GM21786 (cell line): Measurements from ENCODE around the gene GPC3.
"Not testable (repeated sequence)": the region's sequence is repeated elsewhere in the genome, so short reads cannot be mapped to it uniquely, and the experiment has no call there.

Experiments
- ATAC-seq: cut with Tn5 transposase; IDR thresholded peaks from one replicate; pipeline ENCODE4 v1.9.1; 2021; ENCODE audit not compliant: unreplicated experiment

Gene GPC3

DNA sequence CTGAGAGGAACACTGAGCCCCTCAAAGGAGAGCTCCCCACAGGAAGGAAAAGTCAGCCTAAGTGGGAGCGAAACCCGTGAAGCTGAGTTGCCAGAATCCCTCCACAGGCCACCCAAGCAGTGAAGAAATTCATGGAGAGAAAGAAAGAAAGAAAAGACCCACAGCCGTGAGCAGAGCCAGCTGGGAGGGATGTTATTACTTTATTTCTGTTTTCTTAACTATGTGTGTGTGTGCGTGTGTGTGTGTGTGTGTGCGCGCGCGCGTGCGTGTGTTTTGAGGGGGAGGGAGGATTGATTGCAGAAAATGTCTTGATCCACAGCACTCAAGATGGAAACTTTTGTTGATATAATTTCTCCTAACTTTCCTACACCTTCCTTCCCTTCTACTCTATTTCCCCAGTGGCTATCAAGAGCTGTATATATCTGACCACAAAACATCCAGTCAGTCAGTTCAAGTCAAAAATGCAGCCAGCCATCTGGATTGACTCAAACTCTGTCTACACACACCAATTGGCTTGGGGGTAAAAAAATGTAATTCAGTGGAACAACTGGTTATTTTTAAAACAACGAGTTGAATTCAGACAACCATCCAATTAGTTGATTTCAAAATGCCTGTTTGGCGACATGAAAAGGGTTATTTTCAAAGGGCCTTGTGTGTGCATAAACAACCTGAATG is 13.8 kb upstream of the GPC3 start:
- no peak for ATAC-seq

GRCh38 chrX:133995759-133996158 is 10.4 kb upstream of the GPC3 start:
- ATAC-seq: no peak

- no peak for ATAC-seq
Measured at GRCh38 chrX:133994576-133994975, 9.2 kb upstream of the GPC3 start.

DNA sequence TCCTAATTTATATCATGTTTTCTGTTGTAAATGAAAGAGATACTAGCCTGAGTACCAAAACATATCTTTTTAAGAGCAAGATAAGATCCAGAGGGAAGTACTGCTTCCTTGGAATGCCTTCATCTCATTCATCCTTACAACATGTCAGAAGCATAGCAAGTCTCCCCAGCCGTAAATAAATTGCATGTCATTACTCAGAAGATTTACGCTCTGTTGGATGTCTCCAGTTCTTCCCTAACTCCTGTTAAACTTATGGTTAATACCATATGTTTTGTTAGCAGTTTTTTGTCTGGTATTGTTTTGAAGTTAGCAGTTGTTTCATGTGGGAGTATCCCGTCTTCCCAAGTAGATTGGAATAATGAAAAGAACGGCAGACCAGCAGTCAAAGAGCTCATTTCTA is 7.5 kb upstream of the GPC3 start:
- no peak for ATAC-seq

- ATAC-seq: no peak
Measured at GRCh38 chrX:133991814-133992213, 6.4 kb upstream of the GPC3 start.

- ATAC-seq: not testable (repeated sequence)
Measured at GRCh38 chrX:133991057-133991456, 5.7 kb upstream of the GPC3 start.

- no peak for ATAC-seq
Measured at GRCh38 chrX:133989993-133990392, 4.6 kb upstream of the GPC3 start.

GRCh38 chrX:133989490-133989889 is 4.1 kb upstream of the GPC3 start:
- ATAC-seq: no peak

DNA sequence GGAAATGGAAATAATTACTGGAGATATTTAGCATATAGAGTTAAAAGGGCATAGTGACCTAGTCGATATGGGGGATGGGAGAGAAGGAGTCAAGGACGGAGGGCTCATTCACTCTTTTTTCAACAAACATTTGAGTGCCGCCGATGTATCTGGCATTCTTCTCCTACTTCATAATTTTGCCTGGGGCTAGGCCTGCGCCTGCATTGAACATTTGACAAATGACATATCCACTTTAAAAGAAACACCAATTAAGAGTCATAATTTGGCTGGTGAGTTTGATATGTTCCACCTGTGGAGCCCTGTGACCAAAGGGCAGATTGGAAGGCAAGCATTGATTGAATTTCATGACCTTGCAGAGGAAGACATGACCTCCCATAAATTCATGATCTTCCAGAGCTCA is 2.6 kb upstream of the GPC3 start:
- no peak for ATAC-seq

DNA sequence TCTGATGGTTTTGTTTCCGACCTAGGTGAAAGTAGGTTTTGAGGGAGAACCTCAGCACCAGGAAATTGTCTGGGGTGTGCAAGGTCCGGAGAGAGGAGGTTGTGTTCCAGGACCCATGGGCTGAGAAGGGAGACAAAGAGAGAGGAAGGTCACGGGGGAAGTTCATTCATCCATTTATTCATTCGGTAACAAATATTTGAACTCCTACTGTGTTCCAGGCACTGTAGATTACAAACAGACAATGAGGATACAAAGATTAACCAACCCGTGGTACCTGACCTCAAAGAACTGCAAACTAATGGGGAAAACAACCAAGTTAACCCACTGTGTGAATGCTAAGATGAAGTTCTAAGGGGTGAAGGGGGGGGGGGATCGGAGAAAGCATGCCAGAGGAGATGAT is 1.8 kb upstream of the GPC3 start:
- ATAC-seq: no peak

DNA sequence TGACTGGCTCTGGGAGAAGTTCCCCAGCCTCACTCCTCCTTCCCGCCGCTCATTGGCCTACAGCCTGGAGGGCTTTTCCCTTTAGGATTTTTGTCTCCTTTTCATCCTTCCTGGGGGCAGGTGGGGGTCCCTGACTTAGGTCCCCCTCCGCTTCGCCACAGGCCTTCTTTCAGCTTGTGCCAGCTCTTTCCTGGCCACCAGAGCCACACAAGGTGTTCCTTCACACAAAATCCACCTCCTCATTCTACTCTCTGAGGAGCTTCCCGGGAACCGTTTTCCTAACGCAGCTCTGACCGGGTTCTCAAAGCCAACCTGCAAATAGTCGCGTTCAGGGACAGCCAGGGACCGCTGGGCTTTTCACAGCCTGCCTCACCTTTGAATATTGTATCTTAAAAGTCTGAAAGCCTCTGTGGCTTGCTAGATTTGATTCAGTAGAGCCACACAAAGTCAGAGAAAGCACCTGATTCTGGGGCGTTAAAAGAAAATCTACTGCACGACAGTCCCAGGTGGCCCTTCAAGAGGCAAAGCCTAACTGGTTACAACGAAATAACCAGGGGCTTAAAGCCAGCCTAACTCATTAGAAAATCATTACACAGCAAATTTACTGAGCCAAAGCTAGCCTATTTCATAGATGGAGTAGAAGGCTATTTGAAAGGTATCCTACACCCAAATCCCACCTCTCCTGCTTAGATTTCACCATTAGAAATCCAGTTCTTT is 731 bp upstream of the GPC3 start:
- ATAC-seq: no peak

DNA sequence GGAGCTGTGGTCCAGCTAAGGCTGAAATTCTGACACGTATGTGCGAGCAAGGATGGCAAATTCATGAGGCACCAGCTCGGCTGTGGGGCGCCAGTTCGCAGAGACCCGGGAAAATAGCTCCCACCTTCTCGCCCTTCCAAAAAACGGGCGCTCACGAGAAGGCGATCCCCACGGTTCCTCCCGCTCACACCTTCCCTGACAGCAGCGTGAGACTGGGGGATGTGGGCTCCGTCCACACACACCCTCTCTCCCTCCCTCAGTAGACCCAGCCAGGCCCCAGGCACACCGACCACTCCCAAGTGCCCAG is 584 bp downstream of the GPC3 start:
- no peak for ATAC-seq

DNA sequence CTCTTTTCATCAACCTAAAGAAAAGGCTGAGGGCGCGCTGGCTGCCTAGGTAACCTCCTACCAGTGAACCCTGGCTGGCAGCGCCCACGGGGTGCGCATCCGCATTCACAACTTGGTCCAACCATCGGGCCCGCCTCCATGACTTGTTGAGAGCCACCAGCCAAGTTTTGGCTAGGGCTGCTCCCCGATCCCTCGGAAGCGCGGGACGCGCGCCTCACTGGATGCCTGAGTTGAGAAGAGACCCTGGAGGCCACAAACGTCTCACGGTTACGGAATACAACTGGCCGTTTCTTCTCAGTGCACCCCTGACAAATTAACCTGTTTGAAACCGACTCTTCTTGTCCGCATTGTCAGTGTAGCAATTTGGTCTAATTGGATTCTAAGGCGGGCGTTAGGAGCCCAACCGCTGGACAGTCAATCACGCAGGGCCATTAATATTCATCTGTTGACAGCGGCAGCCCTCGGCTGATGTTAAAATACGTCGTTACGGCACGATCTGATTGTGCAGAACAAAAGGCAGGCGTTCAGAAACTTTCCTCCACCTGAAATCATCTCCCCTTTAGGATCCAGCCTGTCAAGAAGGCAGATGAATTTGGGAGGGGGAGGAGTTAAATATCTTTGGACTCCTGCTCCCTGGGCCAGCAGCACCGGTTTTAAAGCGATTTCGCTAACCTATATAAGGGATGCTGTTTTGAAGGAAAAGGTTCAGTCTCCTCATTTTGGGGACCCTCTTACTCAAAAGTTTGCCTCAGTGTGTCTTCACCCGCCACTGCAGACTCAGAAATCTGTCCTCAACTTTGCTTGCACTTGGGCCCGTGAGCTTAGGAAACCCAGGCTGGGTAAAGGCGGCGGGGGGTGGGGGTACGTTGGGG is 1.2 kb downstream of the GPC3 start:
- ATAC-seq: no peak

- ATAC-seq: no peak
Measured at GRCh38 chrX:133983256-133983973, 2.0 kb downstream of the GPC3 start.

DNA sequence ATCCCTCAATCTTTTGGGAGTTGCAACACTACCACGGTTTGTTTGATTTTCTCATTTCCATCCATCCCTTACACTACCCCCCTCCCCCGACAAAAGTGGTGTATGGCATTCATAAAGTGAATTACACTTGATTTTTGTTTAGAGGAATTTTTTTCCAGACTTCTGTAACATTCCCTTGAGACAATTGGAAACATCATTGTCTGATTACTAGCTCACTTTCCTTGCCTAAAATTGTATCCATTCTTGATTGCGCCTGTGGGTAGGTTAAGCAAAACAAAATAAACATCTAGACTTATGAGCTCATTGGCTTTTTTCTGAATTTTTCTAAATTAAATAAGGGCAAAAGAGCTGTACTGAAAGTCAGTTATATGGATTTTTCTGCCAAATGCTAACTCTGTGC is 3.5 kb downstream of the GPC3 start:
- ATAC-seq: no peak

DNA sequence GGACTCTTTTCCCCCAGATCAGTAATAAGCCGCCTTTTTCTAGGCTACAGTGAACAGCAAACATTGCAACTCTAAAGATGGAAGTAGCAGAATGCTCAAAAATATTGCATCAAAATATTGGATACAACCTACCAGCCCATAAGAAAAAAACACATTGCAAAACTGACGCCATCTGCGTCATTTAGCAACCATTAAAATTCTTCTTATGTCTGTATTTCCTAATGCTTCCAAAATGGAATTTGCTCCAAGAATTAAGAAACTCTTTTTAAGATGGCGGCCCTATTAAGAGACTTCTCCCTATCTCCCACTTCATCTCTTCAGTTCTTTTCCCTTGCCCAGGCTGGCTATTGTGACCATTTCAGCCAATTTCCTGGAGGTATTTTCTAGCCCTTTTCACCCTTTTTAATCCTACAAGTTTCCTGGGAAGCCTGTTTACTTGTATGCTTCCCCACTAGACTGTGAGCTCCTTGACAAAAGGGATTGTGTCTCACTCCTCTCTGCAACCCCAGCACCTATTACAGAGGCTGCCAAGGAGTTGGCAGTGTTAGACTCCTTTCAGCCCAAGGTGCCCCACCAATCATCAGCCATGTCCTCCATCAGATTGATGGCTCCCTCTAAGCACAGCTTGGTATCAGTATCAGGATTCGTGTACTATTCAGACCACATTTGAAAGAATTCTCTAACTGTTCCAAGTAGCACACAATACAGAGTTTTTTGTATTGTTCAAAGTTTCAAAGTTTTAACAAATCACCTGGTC is 4.4 kb downstream of the GPC3 start:
- ATAC-seq: no peak

DNA sequence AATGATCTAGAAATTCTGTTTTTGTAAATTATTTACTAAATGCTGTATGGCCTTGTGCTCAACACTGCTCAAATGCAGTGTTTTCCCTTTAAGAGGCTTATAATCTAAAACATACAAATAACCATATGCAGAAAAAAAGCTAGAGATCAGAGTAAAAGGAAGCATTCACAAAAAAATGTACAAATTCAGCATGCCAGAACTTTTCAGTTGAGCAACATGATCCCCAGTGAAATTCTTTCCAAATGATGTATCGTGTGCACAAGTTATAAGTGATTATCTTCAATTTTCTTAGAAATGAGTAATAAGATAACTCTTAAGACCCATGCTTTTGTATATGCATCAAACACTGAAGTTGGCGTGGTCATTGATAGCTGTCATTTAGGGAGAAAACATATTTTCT is 5.0 kb downstream of the GPC3 start:
- no peak for ATAC-seq

DNA sequence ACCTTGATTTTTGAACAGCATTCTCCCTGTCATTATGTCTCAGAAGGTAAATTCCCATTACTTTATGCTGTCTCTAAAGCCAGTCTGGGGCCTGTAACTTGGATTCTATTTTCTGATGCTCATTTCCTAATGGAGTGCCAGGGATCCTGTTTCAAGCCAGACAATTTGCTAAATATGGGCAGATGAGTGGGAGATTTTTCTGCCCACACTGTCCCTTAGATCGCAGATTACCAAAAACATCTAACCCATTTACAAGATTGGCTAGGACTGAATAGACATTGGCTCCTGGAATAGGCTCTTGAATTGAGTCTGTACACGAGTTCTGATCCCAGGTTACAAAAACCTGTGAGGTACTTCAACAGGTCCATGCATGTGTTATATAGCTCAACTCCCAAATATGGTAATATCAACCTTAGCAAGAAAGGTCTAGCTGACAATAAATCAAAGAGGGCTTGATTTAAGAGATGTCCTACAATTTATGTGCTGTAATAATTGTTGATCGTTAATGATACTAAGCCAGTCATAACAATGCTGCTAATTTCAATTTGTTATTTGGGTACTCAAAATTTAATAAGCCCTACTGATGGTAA is 5.7 kb downstream of the GPC3 start:
- no peak for ATAC-seq

- ATAC-seq: no peak
Measured at GRCh38 chrX:133973704-133974103, 11.7 kb downstream of the GPC3 start.

- ATAC-seq: no peak
Measured at GRCh38 chrX:133972916-133973315, 12.5 kb downstream of the GPC3 start.
